Liver (tissue), 3 donors: ENCODE data around the gene SLC17A7.

Experiments used
- RAD21 ChIP-seq, 2 donors: IDR thresholded peaks; 2 replicates each; pipeline ENCODE4 v1.6.1; 2016; ENCODE audit warnings: antibody characterized with exemption in 2 of 2, mild to moderate bottlenecking in 2 of 2
- TF ChIP-seq, protein P1 (sequence below): IDR thresholded peaks from 2 replicates; pipeline ENCODE4 v1.6.1; 2016; ENCODE audit warnings: antibody characterized with exemption, mild to moderate bottlenecking
- TF ChIP-seq, protein P2 (sequence below): fragments of 150-350 bp; IDR thresholded peaks from 2 replicates; pipeline ENCODE4 v1.5.1; 2017; ENCODE audit warnings: improper control_type of control experiment, low read depth, low read length; ENCODE audit not compliant: missing input control
- donor health status: healthy.
- donor health status: healthy.

DNA sequence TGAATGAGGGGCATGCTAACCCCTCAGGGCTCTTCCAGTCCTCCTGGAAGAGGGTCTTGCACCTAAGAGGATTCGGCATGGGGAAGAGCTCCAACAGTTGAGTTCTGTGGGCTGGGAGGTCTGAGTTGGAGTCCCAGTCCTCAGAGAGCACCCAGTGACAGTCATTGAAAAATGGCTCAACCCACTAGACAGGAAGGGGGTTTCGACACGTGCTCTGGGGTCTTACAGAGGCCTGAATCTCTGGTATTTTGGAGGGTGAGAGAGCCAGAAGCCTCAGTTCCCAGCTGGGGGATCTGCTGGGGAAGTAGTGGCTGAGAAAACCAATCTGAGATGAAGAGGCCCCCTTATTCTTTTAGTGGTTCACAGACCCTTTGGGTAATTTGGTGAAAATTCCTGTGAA is 27.1 kb downstream of the SLC17A7 start:
- TF ChIP-seq, protein P1, sequence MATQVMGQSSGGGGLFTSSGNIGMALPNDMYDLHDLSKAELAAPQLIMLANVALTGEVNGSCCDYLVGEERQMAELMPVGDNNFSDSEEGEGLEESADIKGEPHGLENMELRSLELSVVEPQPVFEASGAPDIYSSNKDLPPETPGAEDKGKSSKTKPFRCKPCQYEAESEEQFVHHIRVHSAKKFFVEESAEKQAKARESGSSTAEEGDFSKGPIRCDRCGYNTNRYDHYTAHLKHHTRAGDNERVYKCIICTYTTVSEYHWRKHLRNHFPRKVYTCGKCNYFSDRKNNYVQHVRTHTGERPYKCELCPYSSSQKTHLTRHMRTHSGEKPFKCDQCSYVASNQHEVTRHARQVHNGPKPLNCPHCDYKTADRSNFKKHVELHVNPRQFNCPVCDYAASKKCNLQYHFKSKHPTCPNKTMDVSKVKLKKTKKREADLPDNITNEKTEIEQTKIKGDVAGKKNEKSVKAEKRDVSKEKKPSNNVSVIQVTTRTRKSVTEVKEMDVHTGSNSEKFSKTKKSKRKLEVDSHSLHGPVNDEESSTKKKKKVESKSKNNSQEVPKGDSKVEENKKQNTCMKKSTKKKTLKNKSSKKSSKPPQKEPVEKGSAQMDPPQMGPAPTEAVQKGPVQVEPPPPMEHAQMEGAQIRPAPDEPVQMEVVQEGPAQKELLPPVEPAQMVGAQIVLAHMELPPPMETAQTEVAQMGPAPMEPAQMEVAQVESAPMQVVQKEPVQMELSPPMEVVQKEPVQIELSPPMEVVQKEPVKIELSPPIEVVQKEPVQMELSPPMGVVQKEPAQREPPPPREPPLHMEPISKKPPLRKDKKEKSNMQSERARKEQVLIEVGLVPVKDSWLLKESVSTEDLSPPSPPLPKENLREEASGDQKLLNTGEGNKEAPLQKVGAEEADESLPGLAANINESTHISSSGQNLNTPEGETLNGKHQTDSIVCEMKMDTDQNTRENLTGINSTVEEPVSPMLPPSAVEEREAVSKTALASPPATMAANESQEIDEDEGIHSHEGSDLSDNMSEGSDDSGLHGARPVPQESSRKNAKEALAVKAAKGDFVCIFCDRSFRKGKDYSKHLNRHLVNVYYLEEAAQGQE = no peak
- no peak for TF ChIP-seq RAD21 (IDR thresholded peaks at IDR 0.05)
- TF ChIP-seq, protein P2, sequence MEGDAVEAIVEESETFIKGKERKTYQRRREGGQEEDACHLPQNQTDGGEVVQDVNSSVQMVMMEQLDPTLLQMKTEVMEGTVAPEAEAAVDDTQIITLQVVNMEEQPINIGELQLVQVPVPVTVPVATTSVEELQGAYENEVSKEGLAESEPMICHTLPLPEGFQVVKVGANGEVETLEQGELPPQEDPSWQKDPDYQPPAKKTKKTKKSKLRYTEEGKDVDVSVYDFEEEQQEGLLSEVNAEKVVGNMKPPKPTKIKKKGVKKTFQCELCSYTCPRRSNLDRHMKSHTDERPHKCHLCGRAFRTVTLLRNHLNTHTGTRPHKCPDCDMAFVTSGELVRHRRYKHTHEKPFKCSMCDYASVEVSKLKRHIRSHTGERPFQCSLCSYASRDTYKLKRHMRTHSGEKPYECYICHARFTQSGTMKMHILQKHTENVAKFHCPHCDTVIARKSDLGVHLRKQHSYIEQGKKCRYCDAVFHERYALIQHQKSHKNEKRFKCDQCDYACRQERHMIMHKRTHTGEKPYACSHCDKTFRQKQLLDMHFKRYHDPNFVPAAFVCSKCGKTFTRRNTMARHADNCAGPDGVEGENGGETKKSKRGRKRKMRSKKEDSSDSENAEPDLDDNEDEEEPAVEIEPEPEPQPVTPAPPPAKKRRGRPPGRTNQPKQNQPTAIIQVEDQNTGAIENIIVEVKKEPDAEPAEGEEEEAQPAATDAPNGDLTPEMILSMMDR = no peak
